HG03097 (cell line): ENCODE results near the gene VWA3B.
"Not testable (repeated sequence)": the region's sequence is repeated elsewhere in the genome, so short reads cannot be mapped to it uniquely, and the experiment has no call there.

Experiments
- ATAC-seq: cut with Tn5 transposase; IDR thresholded peaks from one replicate; pipeline ENCODE4 v1.9.1; 2021; ENCODE audit not compliant: unreplicated experiment, low FRiP score

Gene VWA3B

GRCh38 chr2:98087447-98088020, 567 bp downstream of the VWA3B start:
- ATAC-seq, result no peak

GRCh38 chr2:98088261-98088660, 1.3 kb downstream of the VWA3B start:
- ATAC-seq, result no peak

- ATAC-seq, result no peak
Measured at GRCh38 chr2:98089941-98090340, 3.0 kb downstream of the VWA3B start.

GRCh38 chr2:98090951-98091350, 4.0 kb downstream of the VWA3B start:
- ATAC-seq, result no peak

GRCh38 chr2:98091738-98092137, 4.8 kb downstream of the VWA3B start:
- no peak for ATAC-seq

- ATAC-seq, result no peak
Measured at GRCh38 chr2:98093146-98093545, 6.2 kb downstream of the VWA3B start.

- ATAC-seq, result no peak
Measured at GRCh38 chr2:98093611-98094010, 6.6 kb downstream of the VWA3B start.

- no peak for ATAC-seq
Measured at GRCh38 chr2:98099939-98100743, 13.2 kb downstream of the VWA3B start.

- ATAC-seq, result not testable (repeated sequence)
Measured at GRCh38 chr2:98102315-98102714, 15.3 kb downstream of the VWA3B start.

- no peak for ATAC-seq
Measured at GRCh38 chr2:98102878-98103277, 15.9 kb downstream of the VWA3B start.

GRCh38 chr2:98108110-98108509, 21.1 kb downstream of the VWA3B start:
- ATAC-seq, result no peak

GRCh38 chr2:98110741-98111140, 23.8 kb downstream of the VWA3B start:
- ATAC-seq, result no peak

GRCh38 chr2:98114643-98115330, 27.8 kb downstream of the VWA3B start:
- ATAC-seq, result no peak

GRCh38 chr2:98118161-98118560, 31.2 kb downstream of the VWA3B start:
- ATAC-seq, result no peak

GRCh38 chr2:98118852-98119251, 31.9 kb downstream of the VWA3B start:
- ATAC-seq, result no peak

- no peak for ATAC-seq
Measured at GRCh38 chr2:98121149-98121548, 34.2 kb downstream of the VWA3B start.

GRCh38 chr2:98122524-98122923, 35.6 kb downstream of the VWA3B start:
- no peak for ATAC-seq

GRCh38 chr2:98123286-98123685, 36.3 kb downstream of the VWA3B start:
- no peak for ATAC-seq

- ATAC-seq, result no peak
Measured at GRCh38 chr2:98126061-98126460, 39.1 kb downstream of the VWA3B start.

GRCh38 chr2:98127229-98127989, 40.4 kb downstream of the VWA3B start:
- no peak for ATAC-seq

GRCh38 chr2:98128556-98129109, 41.7 kb downstream of the VWA3B start:
- no peak for ATAC-seq
